ENCODE data around the gene VAPB.

DNA sequence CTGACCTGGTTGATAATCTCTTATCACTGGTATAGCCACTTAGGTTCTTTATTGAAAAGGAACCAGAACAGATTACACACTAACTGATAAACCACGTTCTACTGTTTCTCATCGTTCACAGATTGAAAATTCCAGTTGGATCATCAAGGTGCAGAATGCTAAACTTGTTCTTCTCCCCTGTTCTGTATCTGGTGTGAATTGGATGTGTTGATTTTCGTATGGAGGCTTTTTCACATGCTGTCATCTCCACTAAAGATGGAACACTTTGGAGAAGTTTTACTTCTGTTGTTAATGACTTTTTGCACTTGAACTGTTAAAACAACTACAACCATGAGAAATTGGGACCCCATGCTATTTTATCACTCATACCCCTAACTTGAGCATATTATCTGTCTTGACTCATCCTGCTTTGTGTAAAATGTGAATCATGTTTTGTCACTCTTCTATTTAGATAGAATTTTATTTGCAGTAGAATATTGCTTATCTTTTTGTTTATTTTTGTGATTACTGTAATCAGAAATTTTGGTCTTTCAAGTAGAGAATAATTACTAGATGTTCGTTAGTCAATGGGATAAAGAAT lies 17.5 kb downstream of the VAPB start:
- TF ChIP-seq, protein P1, sequence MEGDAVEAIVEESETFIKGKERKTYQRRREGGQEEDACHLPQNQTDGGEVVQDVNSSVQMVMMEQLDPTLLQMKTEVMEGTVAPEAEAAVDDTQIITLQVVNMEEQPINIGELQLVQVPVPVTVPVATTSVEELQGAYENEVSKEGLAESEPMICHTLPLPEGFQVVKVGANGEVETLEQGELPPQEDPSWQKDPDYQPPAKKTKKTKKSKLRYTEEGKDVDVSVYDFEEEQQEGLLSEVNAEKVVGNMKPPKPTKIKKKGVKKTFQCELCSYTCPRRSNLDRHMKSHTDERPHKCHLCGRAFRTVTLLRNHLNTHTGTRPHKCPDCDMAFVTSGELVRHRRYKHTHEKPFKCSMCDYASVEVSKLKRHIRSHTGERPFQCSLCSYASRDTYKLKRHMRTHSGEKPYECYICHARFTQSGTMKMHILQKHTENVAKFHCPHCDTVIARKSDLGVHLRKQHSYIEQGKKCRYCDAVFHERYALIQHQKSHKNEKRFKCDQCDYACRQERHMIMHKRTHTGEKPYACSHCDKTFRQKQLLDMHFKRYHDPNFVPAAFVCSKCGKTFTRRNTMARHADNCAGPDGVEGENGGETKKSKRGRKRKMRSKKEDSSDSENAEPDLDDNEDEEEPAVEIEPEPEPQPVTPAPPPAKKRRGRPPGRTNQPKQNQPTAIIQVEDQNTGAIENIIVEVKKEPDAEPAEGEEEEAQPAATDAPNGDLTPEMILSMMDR (IDR thresholded peaks at IDR 0.05; ENCODE audit: low read depth, low read length): no peak
- TF ChIP-seq EZH2phosphoT487 (IDR thresholded peaks at IDR 0.05; ENCODE audit: low read depth): no peak

Measured in OCI-LY3 (cell line).